Psoas muscle (tissue), 8 donors: ENCODE results near the gene SLA2. TPM values are rescaled to one million over a fixed set of nuclear protein-coding genes. Genes with fewer than 3 reads are reported as not detected.
"Not testable (repeated sequence)": the region's sequence is repeated elsewhere in the genome, so short reads cannot be mapped to it uniquely, and the experiment has no call there.

ENCODE experiments used
- ATAC-seq, 4 donors: fragments of 200-7000 bp; cut with Tn5 transposase; one replicate each; pipeline ENCODE4 v1.9.1; 2020; ENCODE audit warnings: moderate library complexity in 3 of 4, mild to moderate bottlenecking in 2 of 4
- DNase-seq, 2 donors: peaks; one replicate each; pipeline ENCODE4 v3.0.0-alpha.2; 2020
- H3K27ac ChIP-seq: fragments of 200-600 bp; one replicate; pipeline ENCODE4 v1.8.0; 2022
- H3K27me3 ChIP-seq, 3 donors: fragments of 200-600 bp in 1 of 3; one replicate each; pipeline versions ENCODE4 v1.6.1 to v1.8.0; 2013 to 2022; ENCODE audit warnings: low read length in 2 of 3, mild to moderate bottlenecking in 2 of 3, moderate library complexity in 1 of 3; ENCODE audit not compliant: insufficient read depth in 3 of 3
- H3K36me3 ChIP-seq, 2 donors: fragments of 200-600 bp in 1 of 2; one replicate each; pipeline versions ENCODE4 v1.6.1 to v1.8.0; 2013 to 2022; ENCODE audit warnings: low read depth in 1 of 2, mild to moderate bottlenecking in 1 of 2, moderate library complexity in 1 of 2; ENCODE audit not compliant: insufficient read depth in 1 of 2
- H3K4me1 ChIP-seq: fragments of 200-600 bp; one replicate; pipeline ENCODE4 v1.8.0; 2022
- H3K4me3 ChIP-seq: fragments of 200-600 bp; one replicate; pipeline ENCODE4 v1.8.0; 2022; ENCODE audit warnings: mild to moderate bottlenecking
- H3K9me3 ChIP-seq: fragments of 200-600 bp; one replicate; pipeline ENCODE4 v1.8.0; 2022
- WGBS, 3 donors: extraction: QIAGEN DNeasy Blood & Tissue Kit; methylation state at CpG; one replicate each; pipeline versions ENCODE4 v1.1.6 to v1.1.7; 2013; 5-methylcytosine and 5-hydroxymethylcytosine counted together
- intact Hi-C, 2 donors: fragments of 100-400 bp; cut with DNase I; formaldehyde crosslinking; loops; one replicate each; pipeline versions ENCODE4 v1.11.0 to v1.14.2; 2022
- long read RNA-seq, 2 donors: library from polyadenylated mRNA; unstranded; transcript quantifications; one replicate each; pipeline ENCODE4 v2.0.0, GENCODE V29; 2021
- polyA plus RNA-seq, 3 donors: library from polyadenylated mRNA; stranded (reverse); fragments of 200-250 nt; gene quantifications; one replicate each; pipeline ENCODE4 v1.2.3, GENCODE V29; 2013
- total RNA-seq, 4 donors: library from RNA; stranded (reverse); fragmentation: NEBNext Ultra II Directional in 2 of 4; extraction: Animal tissue kit (Norgen Biotek cat#: 25700) in 2 of 4; gene quantifications; one replicate each; pipeline versions ENCODE4 v1.2.1 to v1.2.4, GENCODE V29; 2021 to 2023
- TF ChIP-seq, protein P1 (sequence below): fragments of 200-600 bp; IDR thresholded peaks from one replicate; pipeline ENCODE4 v1.8.0; 2022; ENCODE audit warnings: antibody characterized with exemption
- donor health status: healthy with polysubstance abuse.
- donor health status: DM: no; HTN: no; CAD: no; lungs with moderate emphysema.
- donor health status: Bipolar disorder and iron deficiency.
- donor health status: healthy.
- donor health status: DM: yes; HTN: yes; CAD: no.
- donor health status: DM: no; HTN: no; CAD: no.
- donor health status: DM: no; HTN: no; CAD: no.
- donor health status: DM: yes; HTN: yes; CAD: no.

SLA2 gene, protein sequence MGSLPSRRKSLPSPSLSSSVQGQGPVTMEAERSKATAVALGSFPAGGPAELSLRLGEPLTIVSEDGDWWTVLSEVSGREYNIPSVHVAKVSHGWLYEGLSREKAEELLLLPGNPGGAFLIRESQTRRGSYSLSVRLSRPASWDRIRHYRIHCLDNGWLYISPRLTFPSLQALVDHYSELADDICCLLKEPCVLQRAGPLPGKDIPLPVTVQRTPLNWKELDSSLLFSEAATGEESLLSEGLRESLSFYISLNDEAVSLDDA
- total RNA-seq: under 1 TPM; 0.12 to 0.34 (median 0.16) TPM
- under 1 TPM; 0.03 to 0.07 (median 0.06) TPM for polyA plus RNA-seq
- long read RNA-seq, donor 1, partial matches to known transcripts: 0 of 1 reads
- long read RNA-seq, donor 1, other reads (novel, unspliced or antisense): 1 of 1 reads
- long read RNA-seq, donor 2: 0 reads

DNA sequence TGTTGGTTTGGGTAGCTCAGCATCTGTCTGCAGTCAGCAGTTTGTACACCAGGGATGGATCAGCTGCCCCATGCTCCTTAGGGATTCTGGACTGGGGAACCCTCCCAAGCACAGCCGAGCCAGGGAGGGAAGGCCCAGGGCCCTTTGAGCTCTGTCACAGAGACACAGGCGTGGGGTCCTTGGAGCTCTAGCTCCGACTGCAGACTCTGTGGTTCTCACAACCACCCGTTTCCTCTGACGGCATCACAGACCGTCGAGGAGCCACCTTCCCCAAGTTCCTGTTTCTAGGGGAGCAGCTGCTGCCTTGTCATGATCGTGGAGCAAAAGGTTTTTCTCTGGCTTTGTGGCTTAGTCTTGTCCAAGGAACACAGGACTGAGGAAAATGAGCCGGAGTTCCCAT, at the start of gene SLA2:
Gene SLA2 (minus strand): TSS at position 199 of the 400 bp plus-strand sequence. CDS start 4,861 bp downstream, outside the sequence.
- intact Hi-C loops: no loop called here
- WGBS, 3 donors: 23 to 34% (median 33%) methylated on average over 9 of the region's 9 CpGs
- no peak for DNase-seq
- Histone ChIP-seq H3K27me3 (no peaks in the 10 kb centered on the region), H3K36me3 (no peaks in the 10 kb centered on the region), H3K9me3 (no peaks in the 10 kb centered on the region), H3K4me1 (no peaks in the 10 kb centered on the region), H3K27ac (no peak within 1 kb of the TSS), H3K4me3 (no peak within 1 kb of the TSS)
- TF ChIP-seq, protein P1, sequence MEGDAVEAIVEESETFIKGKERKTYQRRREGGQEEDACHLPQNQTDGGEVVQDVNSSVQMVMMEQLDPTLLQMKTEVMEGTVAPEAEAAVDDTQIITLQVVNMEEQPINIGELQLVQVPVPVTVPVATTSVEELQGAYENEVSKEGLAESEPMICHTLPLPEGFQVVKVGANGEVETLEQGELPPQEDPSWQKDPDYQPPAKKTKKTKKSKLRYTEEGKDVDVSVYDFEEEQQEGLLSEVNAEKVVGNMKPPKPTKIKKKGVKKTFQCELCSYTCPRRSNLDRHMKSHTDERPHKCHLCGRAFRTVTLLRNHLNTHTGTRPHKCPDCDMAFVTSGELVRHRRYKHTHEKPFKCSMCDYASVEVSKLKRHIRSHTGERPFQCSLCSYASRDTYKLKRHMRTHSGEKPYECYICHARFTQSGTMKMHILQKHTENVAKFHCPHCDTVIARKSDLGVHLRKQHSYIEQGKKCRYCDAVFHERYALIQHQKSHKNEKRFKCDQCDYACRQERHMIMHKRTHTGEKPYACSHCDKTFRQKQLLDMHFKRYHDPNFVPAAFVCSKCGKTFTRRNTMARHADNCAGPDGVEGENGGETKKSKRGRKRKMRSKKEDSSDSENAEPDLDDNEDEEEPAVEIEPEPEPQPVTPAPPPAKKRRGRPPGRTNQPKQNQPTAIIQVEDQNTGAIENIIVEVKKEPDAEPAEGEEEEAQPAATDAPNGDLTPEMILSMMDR: no peak
- no peak for ATAC-seq

DNA sequence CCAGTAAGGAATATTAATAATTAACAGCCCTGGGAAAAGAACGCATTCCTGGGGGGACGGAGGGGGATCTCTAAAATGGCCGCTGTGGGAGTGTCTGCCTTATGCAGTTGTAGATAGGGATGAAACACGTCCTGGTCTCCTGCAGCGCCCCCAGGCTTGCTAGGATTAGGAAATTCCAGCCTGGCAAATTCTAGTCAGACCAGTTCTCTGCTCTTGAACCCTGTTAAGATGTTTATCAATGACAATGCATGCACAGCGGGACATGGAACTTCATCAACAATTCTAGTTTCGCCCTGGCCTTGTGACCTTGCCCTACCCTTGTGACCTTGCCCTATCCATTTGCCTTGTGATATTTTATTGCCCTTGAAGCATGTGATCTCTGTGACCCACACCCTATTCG, 49.5 kb upstream of the SLA2 start:
- H3K4me3 ChIP-seq, ATAC-seq, DNase-seq, H3K4me1 ChIP-seq, H3K36me3 ChIP-seq, intact Hi-C loops, H3K27me3 ChIP-seq, H3K9me3 ChIP-seq, H3K27ac ChIP-seq: not testable (repeated sequence)
- WGBS, 3 donors: 91 to 94% (median 94%) methylated on average over 8 of the region's 8 CpGs

GRCh38 chr20:36688630-36689029, 42.6 kb upstream of the SLA2 start:
- Histone ChIP-seq H3K4me3 (no peak overlapping the region), H3K36me3 (peaks cover 8 to 54% of the 10 kb centered on the region in 2 donors), H3K27me3 (no peaks in the 10 kb centered on the region), H3K27ac (no peak overlapping the region), H3K4me1 (no peaks in the 10 kb centered on the region), H3K9me3 (no peaks in the 10 kb centered on the region)
- TF ChIP-seq, protein P1: no peak
- no peak for DNase-seq
- WGBS, 3 donors: 64 to 80% (median 68%) methylated on average over 7 of the region's 7 CpGs
- intact Hi-C loops: no loop called here
- peak in 1 of 4 donors; percentile 28 for ATAC-seq

DNA sequence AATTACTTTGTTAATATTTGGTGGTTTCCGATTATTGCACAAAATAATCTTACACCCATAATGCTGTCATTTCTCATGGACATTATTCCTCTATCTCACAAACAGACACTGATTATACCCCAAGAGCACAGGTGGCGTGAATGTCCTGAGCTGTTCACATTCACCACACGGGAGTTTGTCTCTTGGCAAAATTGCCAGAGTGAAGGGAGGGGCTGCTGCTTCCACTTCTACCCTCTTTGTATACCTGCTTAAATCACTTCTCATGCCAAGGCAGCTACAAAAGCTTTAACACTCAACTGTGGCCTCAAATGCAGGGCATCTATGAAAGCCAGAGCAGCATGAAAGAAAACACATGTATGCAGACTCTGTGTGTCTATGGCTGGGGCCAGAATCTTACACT, 41.9 kb upstream of the SLA2 start:
- Histone ChIP-seq H3K9me3 (no peaks in the 10 kb centered on the region), H3K4me3 (no peak overlapping the region), H3K27me3 (no peaks in the 10 kb centered on the region), H3K36me3 (peaks cover 9 to 62% of the 10 kb centered on the region in 2 donors), H3K27ac (no peak overlapping the region), H3K4me1 (no peaks in the 10 kb centered on the region)
- 73 to 81% (median 74%) methylated on average over 3 of the region's 3 CpGs for WGBS, 3 donors
- TF ChIP-seq, protein P1: no peak
- no peak for DNase-seq
- intact Hi-C loops: no loop called here
- no peak for ATAC-seq

DNA sequence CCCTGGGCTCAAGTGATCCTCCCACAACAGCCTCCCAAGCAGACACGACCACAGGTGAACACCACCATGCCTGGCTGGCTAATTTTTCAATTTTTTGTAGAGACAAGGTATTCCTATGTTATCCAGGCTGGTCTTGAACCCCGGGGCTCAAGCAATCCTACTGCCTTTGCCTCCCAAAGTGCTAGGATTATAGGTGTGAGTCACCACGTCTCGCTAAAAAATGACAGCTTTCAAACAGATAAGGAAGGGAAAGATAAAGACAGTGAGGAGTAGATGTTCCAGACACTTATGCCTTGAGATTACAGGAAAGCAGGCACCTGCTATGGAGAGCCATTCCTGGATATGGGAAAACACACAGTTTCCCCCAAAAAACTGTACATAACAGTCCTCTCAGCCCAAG, 40.9 kb upstream of the SLA2 start:
- no peak overlapping the region for H3K4me3 ChIP-seq
- H3K9me3 ChIP-seq: no peaks in the 10 kb centered on the region
- no peak overlapping the region for H3K27ac ChIP-seq
- TF ChIP-seq, protein P1: no peak
- ATAC-seq: no peak
- H3K27me3 ChIP-seq: no peaks in the 10 kb centered on the region
- no peak for DNase-seq
- WGBS, 3 donors: 93 to 96% (median 93%) methylated on average over 4 of the region's 4 CpGs
- intact Hi-C loops: no loop called here
- no peaks in the 10 kb centered on the region for H3K4me1 ChIP-seq
- H3K36me3 ChIP-seq: peaks cover 9 to 71% of the 10 kb centered on the region in 2 donors
